ENCODE measurements around the gene FIP1L1. TPM values are rescaled to one million over a fixed set of nuclear protein-coding genes. Genes with fewer than 3 reads are reported as not detected.

Gene FIP1L1
- total and polyA plus RNA-seq, 10 donors: 32.4 to 87.0 (median 59.9) TPM

DNA sequence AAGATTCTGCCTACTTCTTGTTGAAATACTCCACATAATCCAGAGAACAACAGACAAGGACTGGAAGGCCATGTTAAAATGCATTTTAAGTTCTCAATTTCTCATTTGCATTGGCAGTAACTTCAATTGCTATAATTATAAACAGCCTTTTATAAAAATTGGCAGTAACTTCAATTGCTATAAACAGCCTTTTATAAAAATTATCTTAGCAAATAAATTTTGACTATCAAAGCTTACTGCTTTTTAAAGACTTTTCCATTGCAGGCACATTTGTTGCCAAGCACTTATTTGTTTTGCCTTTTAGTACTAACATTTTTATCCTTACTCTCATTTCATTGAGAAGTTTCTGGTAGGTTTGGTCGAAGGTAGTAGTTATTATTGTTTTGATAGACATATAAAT, 29.4 kb upstream of the FIP1L1 start:
- Histone ChIP-seq H3K4me1 (no peaks in the 10 kb centered on the region), H3K4me3 (no peak overlapping the region), H3K27me3 (replicated peaks in 1 of 7) (no peaks in the 10 kb centered on the region), H3K36me3 (peaks cover 0 to 73% (median 15%) of the 10 kb centered on the region in 6 donors), H3K9me3 (peaks cover 0 to 10% (median 2%) of the 10 kb centered on the region in 8 donors), H3K27ac (no peak overlapping the region)
- DNase-seq: no peak
- WGBS, 5 donors: 83 to 88% (median 87%) methylated on average over 1 of the region's 1 CpG
- no peak for TF ChIP-seq POLR2AphosphoS5 (IDR thresholded peaks at IDR 0.05)
- TF ChIP-seq POLR2A (IDR thresholded peaks at IDR 0.05): no peak
- intact Hi-C loops (cut with DNase I; ENCODE audit: low total_unique reads): no loop called here

DNA sequence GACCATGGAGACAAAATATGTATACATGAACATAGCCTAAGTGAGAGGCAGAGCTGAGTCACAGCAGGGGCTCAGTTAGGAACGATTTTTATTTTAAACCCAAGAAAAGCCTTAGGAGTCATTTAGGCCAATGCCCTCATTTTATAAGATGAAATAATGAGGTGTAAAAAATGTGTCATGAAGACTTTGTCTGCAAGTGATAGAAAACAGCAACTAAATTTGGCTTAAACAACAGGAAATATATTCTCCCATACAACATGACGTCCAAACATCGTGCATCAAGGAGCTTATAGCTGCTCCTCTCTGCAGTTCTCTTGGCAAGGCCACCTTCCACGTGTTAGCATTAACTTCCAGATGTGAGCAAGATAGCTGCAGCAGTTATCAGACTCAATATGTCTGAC, 28.4 kb upstream of the FIP1L1 start:
- Histone ChIP-seq H3K27me3 (replicated peaks in 1 of 7) (no peaks in the 10 kb centered on the region), H3K4me1 (no peaks in the 10 kb centered on the region), H3K9me3 (peaks cover 0 to 10% (median 2%) of the 10 kb centered on the region in 8 donors), H3K36me3 (peaks cover 0 to 80% (median 15%) of the 10 kb centered on the region in 6 donors), H3K4me3 (no peak overlapping the region), H3K27ac (no peak overlapping the region)
- DNase-seq: no peak
- intact Hi-C loops (cut with DNase I; ENCODE audit: low total_unique reads): no loop called here
- TF ChIP-seq POLR2A (IDR thresholded peaks at IDR 0.05): no peak
- no peak for TF ChIP-seq POLR2AphosphoS5 (IDR thresholded peaks at IDR 0.05)
- TF ChIP-seq, protein P1, sequence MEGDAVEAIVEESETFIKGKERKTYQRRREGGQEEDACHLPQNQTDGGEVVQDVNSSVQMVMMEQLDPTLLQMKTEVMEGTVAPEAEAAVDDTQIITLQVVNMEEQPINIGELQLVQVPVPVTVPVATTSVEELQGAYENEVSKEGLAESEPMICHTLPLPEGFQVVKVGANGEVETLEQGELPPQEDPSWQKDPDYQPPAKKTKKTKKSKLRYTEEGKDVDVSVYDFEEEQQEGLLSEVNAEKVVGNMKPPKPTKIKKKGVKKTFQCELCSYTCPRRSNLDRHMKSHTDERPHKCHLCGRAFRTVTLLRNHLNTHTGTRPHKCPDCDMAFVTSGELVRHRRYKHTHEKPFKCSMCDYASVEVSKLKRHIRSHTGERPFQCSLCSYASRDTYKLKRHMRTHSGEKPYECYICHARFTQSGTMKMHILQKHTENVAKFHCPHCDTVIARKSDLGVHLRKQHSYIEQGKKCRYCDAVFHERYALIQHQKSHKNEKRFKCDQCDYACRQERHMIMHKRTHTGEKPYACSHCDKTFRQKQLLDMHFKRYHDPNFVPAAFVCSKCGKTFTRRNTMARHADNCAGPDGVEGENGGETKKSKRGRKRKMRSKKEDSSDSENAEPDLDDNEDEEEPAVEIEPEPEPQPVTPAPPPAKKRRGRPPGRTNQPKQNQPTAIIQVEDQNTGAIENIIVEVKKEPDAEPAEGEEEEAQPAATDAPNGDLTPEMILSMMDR (IDR thresholded peaks at IDR 0.05 in 8 of 11, conservative IDR thresholded peaks at IDR 0.05 in 3 of 11): no peak
- WGBS, 5 donors: 85 to 95% (median 91%) methylated on average over 4 of the region's 4 CpGs

DNA sequence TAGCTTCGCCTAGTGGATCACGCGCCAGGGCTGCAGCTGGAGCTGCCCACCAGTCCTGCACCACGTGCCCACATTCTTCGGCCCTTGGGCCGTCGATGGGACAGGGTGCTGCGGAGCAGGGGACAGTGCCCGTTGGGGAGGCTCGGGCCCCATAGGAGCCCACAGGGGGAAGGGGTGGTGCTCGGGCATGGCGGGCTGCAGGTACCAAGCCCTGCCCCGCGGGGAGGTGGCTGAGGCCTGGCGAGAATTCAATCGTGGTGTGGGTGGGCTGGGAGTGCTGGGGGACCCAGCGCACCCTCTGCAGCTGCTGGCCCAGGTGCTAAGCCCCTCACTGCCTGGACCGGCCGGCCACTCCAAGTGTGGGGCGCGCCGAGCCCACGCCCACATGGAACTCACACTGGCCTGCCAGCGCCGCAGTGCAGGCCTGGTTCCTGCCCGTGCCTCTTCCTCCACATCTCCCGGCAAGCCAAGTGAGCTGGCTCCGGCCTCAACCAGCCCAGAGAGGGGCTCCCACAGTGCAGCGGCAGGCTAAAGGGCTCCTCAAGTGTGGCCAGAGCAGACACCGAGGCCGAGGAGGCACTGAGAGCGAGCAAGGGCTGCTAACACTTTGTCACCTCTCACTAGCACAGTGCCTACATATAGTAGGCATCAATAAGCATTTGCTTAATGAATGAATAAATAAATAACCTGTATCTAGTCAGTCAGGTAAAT, 23.3 kb upstream of the FIP1L1 start:
- intact Hi-C loops (cut with DNase I; ENCODE audit: low total_unique reads): no loop called here
- no peaks in the 10 kb centered on the region for H3K9me3 ChIP-seq
- no peak for DNase-seq
- 95 to 98% (median 96%) methylated on average over 9 to 32 of the region's 32 CpGs for WGBS, 5 donors
- no peaks in the 10 kb centered on the region for H3K4me1 ChIP-seq
- TF ChIP-seq, protein P1 (IDR thresholded peaks at IDR 0.05 in 8 of 11, conservative IDR thresholded peaks at IDR 0.05 in 3 of 11): no peak
- TF ChIP-seq POLR2AphosphoS5 (IDR thresholded peaks at IDR 0.05) (no peak), POLR2A (IDR thresholded peaks at IDR 0.05) (no peak)
- H3K27me3 ChIP-seq (replicated peaks in 1 of 7): no peaks in the 10 kb centered on the region
- H3K4me3 ChIP-seq: no peak overlapping the region
- H3K27ac ChIP-seq: no peak overlapping the region
- peaks cover 0 to 48% (median 15%) of the 10 kb centered on the region in 6 donors for H3K36me3 ChIP-seq

DNA sequence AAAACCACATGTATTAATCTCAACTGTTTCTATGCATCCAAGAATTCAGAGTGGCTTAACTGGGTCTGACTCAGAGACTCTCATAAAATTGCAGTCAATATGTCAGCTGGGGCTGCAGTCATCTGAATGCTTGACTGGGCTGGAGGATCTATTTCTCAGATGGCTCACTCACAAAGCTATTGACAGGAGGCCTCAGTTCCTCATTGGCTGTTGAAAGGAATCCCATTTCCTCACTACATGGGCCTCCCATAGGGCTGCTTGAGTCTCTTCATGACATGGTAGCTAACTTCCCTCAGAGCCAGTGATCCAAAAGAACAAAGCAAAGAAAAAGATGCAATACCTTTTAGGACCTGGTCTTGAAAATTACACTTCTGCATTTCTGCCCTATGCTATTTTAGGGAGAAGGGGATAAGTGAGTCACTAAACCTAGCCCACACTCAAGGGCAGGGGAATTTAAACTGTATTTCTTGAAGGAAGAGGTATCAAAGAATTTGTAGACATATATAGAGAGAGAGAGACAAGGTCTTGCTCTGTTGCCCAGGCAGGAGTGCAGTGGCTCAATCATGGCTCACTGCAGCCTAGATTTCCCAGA, 21.4 kb upstream of the FIP1L1 start:
- Histone ChIP-seq H3K9me3 (no peaks in the 10 kb centered on the region), H3K36me3 (peaks cover 0 to 31% (median 14%) of the 10 kb centered on the region in 6 donors), H3K27ac (no peak overlapping the region), H3K4me3 (no peak overlapping the region), H3K4me1 (peaks cover 0 to 17% (median 2%) of the 10 kb centered on the region in 6 donors), H3K27me3 (replicated peaks in 1 of 7) (no peaks in the 10 kb centered on the region)
- intact Hi-C loops (cut with DNase I; ENCODE audit: low total_unique reads): no loop called here
- TF ChIP-seq POLR2AphosphoS5 (IDR thresholded peaks at IDR 0.05) (no peak), POLR2A (IDR thresholded peaks at IDR 0.05) (no peak)
- TF ChIP-seq, protein P1 (IDR thresholded peaks at IDR 0.05 in 8 of 11, conservative IDR thresholded peaks at IDR 0.05 in 3 of 11): no peak
- DNase-seq: no peak
